Measurements from ENCODE around the gene TMEM163.

- no peak for TF ChIP-seq CTCF (IDR thresholded peaks at IDR 0.05)
- no peak for TF ChIP-seq POLR2A (IDR thresholded peaks at IDR 0.05)
Observed at GRCh38 chr2:134679294-134679693, 39.5 kb downstream of the TMEM163 start.

Measured in uterus (tissue), 2 donors.